NCI-H82 treated with DMSO at 0.1 percent for 48 hours (cell line): ENCODE results near the gene PXYLP1.

ENCODE experiments used
- DNase-seq: peaks from one replicate; lab custom pipeline; 2025; ENCODE audit not compliant: unreplicated experiment; lab: John Stamatoyannopoulos, UW

The PXYLP1 gene

DNA sequence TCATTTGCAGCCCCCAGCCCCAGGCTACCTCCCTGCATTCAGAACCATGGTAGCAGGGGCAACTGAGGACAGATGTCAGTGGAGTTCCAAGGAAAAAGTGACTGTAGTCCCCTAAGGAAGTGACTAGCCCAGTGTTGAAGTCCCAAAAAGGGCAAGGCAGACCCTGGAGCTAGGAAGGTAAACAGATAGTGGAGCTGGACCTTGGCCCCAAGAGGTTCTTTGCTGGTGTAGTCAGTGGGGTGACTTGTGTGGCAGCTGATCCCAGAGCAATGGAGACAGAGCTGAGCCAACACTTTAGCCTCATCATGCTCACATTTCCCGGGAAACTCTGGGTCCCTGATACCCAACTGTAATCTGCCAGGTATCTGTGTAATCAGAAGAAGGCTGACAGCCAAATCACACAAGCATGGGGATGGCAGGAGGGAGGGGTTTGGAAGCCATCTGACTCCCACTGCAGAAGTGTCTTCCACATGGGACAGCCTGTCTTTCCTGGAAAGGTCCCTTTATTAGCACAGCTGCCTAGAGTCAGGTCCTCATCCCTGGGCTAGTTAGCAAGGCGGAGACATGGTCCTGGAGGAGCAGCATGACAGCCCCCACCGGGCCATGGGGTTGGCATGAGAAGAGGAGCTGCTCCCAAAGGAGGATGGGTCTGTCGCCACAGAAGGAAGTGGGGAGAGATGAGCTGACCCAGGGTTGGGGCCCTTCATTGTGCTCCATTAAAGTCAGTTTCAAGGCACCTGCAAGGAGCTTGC, 39.8 kb downstream of the PXYLP1 start:
- no peak for DNase-seq

GRCh38 chr3:141272906-141273662, 41.5 kb downstream of the PXYLP1 start:
- DNase-seq: no peak

DNA sequence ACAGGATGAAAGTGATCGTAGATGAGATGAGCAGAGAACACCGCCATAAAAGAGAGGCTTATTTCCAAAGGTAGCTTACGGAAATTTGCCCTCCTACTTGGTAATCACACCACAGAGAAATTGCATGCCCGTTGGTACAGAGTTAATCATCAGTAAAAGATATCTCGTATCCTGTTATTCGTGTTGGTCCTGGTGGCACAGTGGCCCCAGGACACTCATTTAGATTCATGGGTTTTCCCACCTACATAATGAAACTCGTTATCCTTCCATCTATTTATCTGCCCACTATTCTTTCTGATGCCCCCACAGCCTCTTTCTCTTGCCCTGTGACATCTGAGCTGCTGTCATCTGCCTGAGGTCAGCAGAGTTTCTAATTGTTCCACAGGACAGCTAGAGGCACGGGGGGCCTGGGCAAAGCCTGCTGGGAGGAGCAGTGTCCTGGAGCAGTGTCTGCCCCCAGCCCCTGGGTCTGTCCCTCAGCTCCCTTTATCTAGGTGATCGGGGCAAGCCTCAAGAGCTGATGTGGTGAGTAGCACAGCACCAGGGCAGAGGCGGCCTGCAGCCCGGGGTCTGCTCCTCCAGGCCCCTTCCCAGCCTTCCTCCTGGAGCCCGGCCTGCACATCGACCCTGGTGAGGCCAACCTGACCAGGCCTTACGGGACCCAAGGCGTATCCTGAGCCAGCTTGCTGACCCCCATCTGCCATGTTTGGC, 42.2 kb downstream of the PXYLP1 start:
- no peak for DNase-seq

DNA sequence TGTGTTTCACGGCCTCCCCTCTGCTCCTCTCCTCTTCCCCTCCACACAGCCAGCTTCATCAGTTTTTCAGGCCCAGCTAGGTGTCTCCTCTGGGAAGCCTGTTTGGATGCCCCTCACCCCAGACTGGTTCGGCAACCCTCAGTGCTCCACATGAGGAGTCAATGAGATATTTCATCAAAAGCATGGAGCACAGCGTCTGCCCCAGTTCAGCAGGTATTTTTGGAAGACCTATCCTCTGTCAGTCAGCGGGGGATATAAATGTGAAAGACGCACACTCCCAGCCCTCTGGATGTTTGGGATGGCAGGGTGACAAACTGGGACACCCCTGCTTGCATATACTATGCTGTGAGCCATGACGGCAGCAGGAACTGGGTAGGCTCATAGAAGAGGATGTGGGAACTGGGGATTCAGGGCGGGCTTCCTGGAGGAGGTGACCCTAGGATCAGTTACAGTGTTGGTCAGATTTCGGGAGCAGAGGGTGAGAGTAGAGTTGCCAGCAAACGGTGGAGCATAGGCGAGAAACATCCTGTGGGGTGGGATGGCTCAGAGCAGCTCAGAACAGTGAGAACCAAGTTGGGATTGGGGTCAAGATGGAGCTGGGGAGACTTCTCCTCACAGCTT, 42.9 kb downstream of the PXYLP1 start:
- DNase-seq: no peak

DNA sequence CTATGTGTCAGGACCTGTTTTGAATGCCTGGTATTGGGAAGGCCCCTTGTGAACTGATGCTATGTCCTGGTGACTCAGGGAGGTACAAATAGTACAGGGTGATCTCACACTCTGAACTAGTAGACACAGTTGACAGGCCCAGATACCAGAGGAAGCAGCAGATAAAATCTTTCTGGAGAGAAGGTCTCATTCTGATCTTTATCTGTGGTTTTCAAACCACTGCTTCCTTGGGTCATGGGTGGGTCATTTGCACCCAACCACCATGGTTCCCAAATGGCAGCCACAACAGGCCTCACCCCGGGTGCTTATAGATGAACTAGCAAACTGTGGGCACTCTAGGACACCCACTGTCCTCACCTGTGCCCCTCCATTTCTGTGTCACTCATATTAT, 43.4 kb downstream of the PXYLP1 start:
- no peak for DNase-seq

DNA sequence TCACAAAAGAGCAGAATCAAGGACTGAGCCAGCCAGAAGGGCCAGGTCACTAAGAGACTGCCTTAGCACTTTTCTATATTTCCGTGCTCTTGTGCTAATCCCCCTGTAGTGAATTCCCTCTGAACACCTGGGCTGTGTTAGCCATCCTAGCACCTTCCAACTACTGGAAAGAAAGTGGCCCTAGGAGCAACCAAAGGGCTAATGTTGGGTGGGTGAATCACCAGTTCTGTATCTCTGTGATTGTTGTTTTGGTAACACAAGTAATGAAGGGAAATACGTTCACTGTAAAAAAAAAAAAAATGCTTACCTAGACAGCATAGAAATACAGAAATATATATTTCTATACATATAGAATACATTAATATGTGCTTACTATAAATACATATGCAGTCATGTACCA, 43.9 kb downstream of the PXYLP1 start:
- DNase-seq: no peak

- DNase-seq: no peak
Observed at GRCh38 chr3:141275973-141276372, 44.3 kb downstream of the PXYLP1 start.

DNA sequence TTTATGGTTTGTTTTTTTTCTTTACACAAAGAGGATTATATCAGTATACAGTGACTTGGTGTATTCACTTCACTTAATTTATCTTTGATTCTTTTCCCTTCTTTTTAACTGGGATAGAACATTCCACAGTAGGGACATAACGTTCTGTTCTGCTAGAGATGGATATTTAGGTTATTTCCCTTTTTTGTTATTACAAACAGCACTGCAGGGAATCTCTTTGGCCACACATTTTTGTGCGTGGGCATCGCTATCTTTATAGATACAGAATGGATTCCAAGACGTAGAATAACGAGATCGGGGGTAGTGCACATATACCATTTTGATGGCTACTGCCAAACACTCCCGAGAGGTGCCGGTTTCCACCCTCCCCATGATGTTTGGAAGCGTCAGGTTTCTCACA, 44.8 kb downstream of the PXYLP1 start:
- no peak for DNase-seq

DNA sequence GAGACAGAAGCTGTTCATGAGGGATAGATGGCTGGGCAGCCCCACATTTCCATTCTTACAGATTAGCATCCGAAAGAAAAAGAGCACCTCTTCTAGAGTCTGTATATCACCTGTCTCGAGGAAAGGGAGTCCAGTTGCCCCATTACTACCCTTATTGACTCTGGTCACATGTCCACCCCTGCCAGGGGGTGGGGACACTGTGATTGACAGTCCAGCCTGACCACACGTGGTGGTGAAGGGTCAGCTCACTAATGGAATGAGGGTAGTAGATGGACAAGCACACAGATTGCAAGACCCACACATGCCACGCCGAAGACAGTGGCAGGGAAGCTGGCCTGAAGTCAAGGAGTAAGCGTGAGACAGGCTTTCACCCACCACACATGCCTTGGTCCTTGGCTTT, 45.8 kb downstream of the PXYLP1 start:
- no peak for DNase-seq

DNA sequence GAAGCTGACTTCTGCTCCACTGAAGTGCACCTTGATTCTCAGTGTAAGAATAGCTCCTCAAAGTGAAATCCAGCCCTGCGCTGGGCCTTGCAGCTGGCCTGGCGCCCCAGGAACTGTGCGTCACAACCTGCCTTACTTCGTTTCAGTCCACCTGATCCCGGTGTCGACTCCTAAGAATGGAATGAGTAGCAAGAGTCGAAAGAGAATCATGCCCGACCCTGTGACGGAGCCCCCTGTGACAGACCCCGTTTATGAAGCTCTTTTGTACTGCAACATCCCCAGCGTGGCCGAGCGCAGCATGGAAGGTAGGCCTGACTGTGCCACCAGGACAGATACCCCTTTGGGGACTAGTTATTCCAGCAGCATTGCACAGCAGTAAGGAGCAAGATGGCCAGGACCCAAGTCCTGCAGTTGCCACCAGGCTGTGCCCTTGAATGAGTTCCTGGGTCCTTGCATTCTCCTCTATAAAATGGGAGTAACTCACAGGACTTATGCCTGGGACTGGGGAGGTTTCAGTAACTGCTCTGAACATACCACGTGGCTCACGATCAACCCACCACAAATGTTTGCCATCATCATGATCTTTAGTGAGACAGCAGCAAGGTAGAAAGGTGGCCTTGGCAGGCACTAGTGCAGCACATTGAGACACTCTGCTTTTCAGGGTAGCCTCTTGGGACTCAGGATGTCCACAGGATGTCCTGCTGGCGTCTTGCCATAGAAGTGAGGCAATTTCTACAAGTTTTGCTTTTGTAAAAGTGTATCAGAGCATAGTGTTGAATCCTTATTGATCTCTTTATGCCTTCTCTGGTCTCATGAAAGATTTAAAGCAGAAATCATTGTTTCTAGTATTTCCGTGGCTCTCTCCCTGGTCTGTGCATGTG, 46.8 kb downstream of the PXYLP1 start:
- DNase-seq: no peak

DNA sequence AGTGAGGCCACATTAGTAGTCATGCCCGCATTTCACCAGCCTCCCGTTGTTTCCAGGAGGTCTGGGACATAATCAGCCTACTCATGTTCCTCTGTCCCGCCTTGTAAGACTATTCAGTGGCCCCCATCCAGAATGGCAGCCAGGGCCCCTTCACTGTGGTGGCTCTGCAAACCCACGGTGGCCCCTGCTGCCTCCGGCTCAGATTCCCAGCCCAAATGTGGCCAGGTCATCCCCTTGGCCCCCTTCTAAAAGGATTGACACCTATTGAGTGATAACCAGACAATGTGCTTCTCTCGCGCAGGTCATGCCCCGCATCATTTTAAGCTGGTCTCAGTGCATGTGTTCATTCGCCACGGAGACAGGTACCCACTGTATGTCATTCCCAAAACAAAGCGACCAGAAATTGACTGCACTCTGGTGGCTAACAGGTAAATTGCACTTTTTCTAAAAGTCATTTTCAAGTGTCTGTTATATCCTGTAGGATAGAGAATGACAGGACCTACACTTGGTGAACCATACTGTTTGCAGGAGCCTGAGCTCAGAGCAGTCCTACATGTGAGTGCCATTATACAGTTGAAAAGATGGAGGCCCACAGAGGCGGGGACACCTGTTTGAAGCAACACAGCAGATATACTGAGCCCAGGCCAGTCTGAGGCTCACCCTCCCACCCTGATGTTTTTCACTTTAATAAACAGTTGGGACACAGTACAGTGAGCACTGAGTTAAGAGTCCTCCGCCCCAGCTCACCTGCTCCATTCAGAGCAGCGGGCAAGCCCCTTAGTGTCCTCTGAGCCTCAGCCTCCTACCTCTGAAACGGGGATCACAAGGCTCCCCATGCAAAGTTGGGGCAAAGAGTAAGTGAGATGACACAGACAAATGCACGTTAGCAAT, 47.7 kb downstream of the PXYLP1 start:
- DNase-seq: no peak

- no peak for DNase-seq
Observed at GRCh38 chr3:141280086-141280485, 48.5 kb downstream of the PXYLP1 start.

DNA sequence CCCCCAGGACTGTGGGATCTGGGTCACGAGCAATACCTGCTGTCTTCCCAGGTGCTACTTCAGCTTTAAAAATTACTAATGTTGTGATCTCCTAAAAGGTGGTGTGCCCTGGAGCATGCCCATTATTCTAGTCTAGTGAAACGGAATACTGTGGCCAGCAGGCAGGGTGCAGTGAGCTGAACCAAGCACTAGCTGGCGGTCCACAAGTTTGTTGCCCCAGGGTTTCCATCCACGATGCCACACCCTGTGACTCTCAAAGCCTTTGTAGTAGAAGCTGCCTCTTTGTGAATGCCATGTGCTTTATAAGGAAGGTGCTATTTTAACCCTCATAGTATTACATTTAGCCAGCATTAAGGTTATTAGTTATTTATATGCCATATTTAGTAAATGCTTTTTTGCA, 49.1 kb downstream of the PXYLP1 start:
- no peak for DNase-seq

GRCh38 chr3:141285570-141285969, 53.9 kb downstream of the PXYLP1 start:
- DNase-seq: no peak

DNA sequence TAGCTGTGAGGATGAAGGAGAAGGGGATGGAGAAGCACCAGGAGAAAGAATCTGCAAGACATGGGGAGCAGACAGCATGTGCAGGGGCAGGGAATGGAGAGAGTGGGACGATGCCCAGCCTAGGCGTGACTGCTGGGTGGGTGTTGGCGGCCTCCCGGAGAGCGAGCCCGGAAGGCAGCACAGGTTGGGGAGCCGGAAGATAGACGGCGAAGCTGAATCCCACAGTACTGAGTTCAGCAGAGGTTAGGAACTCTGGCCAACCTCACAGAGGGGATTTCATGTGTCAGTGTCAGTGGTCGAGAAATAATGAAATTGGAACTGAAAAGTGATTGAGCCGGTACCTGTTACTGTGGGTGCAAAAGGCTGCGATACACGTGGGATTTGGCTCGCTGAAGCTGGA, 55.2 kb downstream of the PXYLP1 start:
- no peak for DNase-seq

DNA sequence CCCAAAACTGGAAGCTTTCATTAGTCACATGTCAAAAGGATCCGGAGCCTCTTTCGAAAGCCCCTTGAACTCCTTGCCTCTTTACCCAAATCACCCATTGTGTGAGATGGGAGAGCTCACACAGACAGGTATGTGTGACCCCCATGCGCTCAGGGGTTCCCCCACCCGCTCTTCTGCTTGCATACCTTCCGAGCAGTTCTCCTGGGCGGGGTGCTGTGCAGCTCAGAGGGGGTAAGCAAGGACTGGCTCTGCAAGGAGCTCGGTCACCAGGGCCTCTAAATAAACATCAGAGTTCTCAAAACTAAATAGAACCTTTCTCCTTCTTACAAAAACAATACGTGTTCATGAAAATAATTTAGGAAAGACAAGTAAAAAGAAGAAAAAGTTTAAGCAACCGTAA, 55.7 kb downstream of the PXYLP1 start:
- no peak for DNase-seq

GRCh38 chr3:141288336-141288990, 56.8 kb downstream of the PXYLP1 start:
- no peak for DNase-seq

DNA sequence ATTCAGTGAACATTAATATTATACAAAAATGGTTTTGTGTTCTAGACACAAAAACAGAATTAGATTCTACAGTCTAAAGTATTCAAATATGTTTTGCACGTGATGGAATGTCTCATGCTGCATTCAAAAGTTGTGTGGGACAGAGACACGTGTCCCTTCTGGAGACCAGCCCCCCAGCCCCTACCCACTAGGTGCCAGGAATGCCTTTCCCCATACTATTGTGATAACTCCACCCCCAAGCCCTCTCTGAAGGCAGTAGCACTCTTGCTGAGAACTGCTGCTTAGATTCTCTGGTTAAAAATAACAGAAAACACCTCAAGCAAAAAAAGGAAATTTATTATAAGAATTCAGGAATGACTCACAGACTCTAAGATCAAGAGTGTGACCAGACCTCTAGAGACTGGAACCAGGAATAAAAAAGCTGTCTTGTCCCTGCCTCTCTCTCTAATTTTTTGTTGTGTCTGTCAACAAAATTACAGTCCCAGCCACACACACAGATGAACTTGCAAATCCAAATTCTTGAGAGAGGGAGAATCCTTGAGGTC, 57.7 kb downstream of the PXYLP1 start:
- DNase-seq: no peak
